HG03196 (cell line): ENCODE data around the gene TUBA1C.
"Not testable (repeated sequence)": the region's sequence is repeated elsewhere in the genome, so short reads cannot be mapped to it uniquely, and the experiment has no call there.

Source experiments
- ATAC-seq: cut with Tn5 transposase; IDR thresholded peaks from one replicate; pipeline ENCODE4 v1.9.1; 2021; ENCODE audit not compliant: unreplicated experiment

Gene TUBA1C

DNA sequence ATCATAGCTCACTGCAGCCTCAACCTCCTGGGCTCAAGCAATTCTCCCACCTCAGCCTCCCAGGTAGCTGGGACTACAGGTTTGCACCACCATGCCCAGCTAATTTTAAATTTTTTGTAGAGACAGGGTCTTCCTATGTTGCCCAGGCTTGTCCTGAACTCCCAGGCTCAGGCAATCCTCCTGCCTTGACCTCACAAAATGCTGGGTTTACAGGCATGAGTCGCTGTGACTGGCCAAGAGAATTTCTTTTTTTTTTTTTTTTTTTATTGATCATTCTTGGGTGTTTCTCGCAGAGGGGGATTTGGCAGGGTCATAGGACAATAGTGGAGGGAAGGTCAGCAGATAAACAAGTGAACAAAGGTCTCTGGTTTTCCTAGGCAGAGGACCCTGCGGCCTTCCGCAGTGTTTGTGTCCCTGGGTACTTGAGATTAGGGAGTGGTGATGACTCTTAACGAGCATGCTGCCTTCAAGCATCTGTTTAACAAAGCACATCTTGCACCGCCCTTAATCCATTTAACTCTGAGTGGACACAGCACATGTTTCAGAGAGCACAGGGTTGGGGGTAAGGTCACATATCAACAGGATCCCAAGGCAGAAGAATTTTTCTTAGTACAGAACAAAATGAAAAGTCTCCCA lies 18.0 kb downstream of the TUBA1C start:
- not testable (repeated sequence) for ATAC-seq

DNA sequence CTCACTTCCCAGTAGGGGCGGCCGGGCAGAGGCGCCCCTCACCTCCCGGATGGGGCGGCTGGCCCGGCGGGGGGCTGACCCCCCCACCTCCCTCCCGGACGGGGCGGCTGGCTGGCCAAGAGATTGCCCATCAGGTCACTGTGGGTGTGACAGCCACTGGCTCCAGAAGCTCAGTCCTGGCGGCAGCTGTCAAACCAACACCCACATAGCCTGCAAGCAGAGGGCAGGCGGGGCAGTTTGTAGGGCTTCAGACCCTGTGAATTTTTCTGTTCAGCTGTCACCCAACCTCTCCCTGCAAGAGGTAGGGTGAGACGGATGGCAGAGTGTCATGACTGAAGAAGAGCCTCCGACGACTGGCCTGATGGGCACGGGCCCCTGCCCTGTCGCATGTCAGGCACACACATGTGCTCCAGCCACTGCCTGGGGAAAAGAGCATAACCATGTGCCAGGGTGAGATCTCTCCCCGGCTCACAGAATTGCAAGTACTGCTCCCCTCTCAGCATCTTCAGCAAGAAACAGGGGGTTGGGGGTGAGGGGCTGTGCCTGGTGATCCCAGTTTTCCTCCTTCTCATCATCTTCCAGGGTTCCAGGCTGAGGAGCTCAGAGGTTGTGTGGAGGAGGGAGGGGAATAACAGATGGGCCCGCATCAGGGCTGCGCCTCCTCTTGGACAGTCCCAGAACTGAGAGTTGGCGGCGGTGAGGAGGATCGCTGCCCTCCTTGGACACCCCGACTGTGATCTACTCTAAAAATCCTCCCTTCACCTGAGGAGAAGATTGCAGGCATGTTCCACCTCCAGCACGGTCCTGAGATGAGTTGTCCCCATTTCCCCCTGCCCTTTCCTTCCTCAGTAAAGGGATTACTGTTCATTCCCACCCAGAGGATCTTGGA lies 18.9 kb downstream of the TUBA1C start:
- no peak for ATAC-seq

- no peak for ATAC-seq
Measured at GRCh38 chr12:49284672-49285071, 19.8 kb downstream of the TUBA1C start.

DNA sequence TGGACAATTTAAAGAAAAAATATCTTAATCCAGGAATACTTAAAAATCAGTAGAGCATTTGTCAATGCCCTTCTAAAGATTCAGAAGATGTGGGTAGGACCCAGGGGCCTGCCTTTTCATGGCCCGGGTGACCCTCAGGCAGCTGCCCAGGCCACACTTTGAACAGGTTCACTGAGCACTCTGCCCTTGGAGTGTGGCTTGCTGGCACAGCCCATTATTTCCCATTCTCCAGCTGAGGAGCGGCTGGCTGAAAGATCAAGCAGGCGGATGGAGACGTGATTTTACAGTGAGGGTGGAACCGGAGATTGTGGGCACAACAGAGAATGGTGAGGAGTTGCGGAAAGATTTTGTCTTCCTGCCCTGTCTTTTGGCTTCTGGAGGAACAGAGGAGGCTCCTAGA lies 23.0 kb downstream of the TUBA1C start:
- ATAC-seq, result no peak

- no peak for ATAC-seq
Measured at GRCh38 chr12:49288412-49288853, 23.6 kb downstream of the TUBA1C start.

- ATAC-seq, result no peak
Measured at GRCh38 chr12:49288922-49289555, 24.2 kb downstream of the TUBA1C start.

- no peak for ATAC-seq
Measured at GRCh38 chr12:49292729-49293055, 27.8 kb downstream of the TUBA1C start.

DNA sequence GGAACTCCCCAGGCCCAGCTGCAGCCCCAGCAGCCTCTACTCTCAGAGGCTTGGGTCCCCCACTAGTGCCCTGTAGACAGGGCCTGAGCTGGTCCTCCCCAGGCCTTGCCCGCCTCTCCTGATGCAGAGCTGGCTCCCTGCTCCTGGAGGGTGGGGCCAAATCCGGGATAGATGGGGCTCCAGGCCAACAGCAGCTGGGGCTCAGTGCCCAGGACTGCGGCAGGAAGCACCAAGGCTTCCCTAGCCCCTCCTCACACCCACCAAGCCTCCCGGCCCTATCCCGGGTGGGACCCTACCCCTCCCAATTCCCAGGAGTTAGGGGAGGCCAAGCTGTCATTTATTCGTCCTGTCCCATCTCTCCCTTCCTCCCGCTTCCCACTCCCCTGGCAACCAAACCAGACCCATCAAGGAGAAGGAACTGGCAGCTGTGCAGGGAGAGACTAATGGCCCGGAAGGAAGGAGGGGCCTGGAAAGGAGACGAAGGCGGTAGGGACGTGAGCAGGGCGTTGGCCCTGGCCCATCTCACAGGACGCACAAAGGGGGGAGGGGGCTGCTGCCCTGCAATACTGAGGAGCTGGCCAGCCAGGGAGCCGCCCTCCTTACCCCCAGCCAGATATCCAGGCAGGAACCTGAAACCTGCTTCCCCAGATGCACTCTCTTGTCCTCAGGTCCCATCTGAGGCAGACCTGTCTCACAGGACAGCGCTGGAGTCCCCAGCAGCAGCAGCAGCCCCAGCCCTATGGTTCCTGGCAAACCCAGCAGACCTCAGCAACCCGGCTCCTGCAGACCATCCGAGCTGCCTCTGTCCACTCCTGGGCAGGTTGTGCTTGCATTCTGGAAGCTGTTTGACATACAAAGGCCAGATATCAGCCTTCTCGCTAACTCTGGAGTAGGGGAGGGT lies 28.4 kb downstream of the TUBA1C start:
- no peak for ATAC-seq

- ATAC-seq, result no peak
Measured at GRCh38 chr12:49294086-49294803, 29.4 kb downstream of the TUBA1C start.

GRCh38 chr12:49294804-49295081 lies 29.9 kb downstream of the TUBA1C start:
- no peak for ATAC-seq

DNA sequence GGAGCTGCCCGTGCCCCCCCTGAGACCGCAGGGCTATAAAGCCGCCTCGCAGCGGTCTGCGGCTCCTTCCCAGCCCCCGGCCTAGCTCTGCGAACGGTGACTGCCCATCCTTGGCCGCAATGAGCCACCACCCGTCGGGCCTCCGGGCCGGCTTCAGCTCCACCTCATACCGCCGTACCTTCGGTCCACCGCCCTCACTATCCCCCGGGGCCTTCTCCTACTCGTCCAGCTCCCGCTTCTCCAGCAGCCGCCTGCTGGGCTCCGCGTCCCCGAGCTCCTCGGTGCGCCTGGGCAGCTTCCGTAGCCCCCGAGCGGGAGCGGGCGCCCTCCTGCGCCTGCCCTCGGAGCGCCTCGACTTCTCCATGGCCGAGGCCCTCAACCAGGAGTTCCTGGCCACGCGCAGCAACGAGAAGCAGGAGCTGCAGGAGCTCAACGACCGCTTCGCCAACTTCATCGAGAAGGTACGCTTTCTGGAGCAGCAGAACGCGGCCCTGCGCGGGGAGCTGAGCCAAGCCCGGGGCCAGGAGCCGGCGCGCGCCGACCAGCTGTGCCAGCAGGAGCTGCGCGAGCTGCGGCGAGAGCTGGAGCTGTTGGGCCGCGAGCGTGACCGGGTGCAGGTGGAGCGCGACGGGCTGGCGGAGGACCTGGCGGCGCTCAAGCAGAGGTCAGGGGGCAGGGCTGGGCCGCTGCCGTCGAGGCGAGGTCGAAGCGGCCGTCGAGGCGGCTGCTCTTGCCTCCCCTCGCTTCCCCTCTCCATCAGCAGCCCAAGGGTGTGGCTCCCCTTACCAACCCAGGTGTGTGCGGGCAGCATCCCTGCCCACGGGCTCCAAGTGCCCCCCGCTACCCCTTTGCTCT lies 30.4 kb downstream of the TUBA1C start, which contains the start of gene PRPH:
Gene PRPH, plus strand, starts transcription at position 66 of the 855 bp plus-strand sequence. Its CDS starts 54 bp downstream, at position 120.
- no peak for ATAC-seq

GRCh38 chr12:49296034-49296835 lies 31.4 kb downstream of the TUBA1C start:
- ATAC-seq, result no peak

DNA sequence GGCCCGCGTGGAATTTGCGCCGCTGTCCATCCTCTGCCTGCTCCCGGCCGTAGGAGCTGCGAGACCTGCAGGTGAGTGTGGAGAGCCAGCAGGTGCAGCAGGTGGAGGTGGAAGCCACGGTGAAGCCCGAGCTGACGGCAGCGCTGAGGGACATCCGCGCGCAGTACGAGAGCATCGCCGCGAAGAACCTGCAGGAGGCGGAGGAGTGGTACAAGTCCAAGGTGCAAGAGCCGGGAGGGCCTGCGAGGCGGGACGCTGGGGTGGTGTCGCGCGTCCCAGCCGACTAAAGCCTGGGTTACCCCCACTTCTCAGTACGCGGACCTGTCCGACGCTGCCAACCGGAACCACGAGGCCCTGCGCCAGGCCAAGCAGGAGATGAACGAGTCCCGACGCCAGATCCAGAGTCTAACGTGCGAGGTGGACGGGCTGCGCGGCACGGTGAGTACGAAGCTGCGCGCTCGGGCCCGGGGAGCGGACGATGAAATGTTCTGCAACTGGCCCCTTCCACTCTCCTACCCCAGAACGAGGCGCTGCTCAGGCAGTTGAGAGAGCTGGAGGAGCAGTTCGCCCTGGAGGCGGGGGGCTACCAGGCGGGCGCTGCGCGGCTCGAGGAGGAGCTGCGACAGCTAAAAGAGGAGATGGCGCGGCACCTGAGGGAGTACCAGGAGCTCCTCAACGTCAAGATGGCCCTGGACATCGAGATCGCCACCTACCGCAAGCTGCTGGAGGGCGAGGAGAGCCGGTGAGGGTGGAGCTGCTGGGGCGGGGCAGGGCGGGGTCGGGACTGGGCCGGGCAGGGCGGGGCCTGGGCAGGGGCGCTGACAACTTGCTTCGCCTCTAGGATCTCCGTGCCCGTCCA lies 32.2 kb downstream of the TUBA1C start:
- no peak for ATAC-seq

GRCh38 chr12:49297695-49298060 lies 32.8 kb downstream of the TUBA1C start:
- no peak for ATAC-seq

- no peak for ATAC-seq
Measured at GRCh38 chr12:49298160-49298559, 33.3 kb downstream of the TUBA1C start.

- no peak for ATAC-seq
Measured at GRCh38 chr12:49301760-49302159, 36.9 kb downstream of the TUBA1C start.

DNA sequence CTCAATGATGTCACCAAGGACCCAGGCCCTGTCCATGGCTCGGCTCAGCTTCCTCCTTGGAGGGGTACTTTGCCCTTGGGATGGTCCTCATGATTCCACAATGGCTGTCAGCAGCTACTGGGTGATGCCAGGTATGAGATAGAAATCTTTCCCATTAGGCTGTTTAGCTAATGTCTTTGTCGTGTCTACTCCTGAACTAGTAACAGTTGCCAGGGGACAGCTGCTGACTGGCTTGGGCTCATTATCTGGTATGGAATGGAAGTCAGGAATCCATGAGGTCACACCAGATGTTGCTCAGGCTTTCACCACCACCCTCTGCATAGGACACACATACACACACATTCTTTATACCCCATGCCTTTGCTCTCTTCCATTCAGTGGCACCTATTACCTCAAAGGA lies 39.3 kb downstream of the TUBA1C start:
- ATAC-seq, result no peak
